Activated CD8-positive, alpha-beta memory T cell treated with anti-CD3 and anti-CD28 coated beads, Interleukin-2, amount 50 U/mL, for 24 hours (primary cell): ENCODE measurements around the gene TMEM14A.

Experiments used
- DNase-seq: peaks from one replicate; pipeline ENCODE4 v3.0.0-alpha.2; 2020; ENCODE audit errors: extremely low read depth

Gene TMEM14A

DNA sequence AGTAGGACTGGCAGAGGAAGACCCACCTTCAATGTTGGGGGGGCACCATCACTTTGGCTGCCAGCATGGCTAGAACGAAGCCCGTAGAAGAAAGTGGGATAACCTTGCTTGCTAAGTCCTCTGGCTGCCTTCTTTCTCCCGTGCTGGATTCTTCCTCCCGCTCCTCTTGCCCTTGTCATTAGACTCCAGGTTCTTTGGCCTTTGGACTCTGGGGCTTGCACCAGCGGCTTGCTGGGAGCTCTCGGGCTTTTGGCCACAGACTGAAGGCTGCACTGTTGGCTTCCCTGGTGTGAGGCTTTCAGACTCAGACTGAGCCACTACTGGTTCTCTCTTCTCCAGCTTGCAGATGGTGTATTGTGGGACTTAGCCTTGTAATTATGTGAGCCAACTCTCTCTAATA, 64.2 kb downstream of the TMEM14A start:
- DNase-seq = no peak

DNA sequence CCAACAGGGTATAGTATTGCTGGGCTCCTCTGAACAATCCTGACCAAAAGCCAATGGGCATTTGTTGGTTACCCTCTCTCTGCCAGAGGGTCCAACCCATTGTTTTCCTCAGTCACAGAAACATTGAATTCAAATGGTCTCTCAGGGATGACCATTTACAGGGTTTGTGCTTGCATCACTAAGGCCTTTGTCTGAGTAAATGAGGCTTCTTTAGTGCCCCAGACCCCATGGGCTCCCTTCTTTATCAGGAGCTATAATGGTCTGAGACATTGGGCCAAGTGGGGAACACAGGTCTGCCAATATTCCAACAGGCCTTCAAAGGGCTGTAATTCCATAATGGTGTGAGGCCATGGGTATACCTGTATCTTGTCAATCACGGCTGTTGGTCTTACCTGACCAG, 65.2 kb downstream of the TMEM14A start:
- DNase-seq = no peak
